Measurements from ENCODE around the gene VPS50.

DNA sequence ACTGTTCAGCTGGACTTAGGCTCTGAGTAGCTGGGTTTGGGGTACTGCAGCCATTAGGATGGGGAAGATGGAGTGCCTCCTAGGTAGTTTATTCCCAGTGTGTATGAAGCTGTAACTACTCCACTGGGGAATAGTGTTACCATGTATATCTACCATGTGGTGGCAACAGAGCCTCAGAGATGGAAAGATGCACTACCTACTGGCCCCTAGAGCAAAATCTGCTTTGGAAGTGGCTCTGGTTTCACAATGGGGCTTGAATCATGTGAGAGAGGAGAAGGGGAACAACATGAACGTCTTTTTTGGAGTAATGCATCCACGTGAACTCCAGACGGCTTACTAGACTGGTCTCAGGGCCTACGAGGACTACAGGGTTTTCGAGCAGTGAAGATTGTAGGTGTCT is 175.1 kb downstream of the VPS50 start:
- TF ChIP-seq, protein P1, sequence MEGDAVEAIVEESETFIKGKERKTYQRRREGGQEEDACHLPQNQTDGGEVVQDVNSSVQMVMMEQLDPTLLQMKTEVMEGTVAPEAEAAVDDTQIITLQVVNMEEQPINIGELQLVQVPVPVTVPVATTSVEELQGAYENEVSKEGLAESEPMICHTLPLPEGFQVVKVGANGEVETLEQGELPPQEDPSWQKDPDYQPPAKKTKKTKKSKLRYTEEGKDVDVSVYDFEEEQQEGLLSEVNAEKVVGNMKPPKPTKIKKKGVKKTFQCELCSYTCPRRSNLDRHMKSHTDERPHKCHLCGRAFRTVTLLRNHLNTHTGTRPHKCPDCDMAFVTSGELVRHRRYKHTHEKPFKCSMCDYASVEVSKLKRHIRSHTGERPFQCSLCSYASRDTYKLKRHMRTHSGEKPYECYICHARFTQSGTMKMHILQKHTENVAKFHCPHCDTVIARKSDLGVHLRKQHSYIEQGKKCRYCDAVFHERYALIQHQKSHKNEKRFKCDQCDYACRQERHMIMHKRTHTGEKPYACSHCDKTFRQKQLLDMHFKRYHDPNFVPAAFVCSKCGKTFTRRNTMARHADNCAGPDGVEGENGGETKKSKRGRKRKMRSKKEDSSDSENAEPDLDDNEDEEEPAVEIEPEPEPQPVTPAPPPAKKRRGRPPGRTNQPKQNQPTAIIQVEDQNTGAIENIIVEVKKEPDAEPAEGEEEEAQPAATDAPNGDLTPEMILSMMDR (IDR thresholded peaks at IDR 0.05), result no peak
- TF ChIP-seq EP300 (IDR thresholded peaks at IDR 0.05) (no peak), POLR2A (IDR thresholded peaks at IDR 0.05) (no peak)
